ENCODE measurements around the gene MSTO1. TPM values are rescaled to one million over a fixed set of nuclear protein-coding genes. Genes with fewer than 3 reads are reported as not detected.
"Not testable (repeated sequence)": the region's sequence is repeated elsewhere in the genome, so short reads cannot be mapped to it uniquely, and the experiment has no call there.

Gene MSTO1
- total RNA-seq, 1 donor from 2014 or later, result 55.7 TPM

DNA sequence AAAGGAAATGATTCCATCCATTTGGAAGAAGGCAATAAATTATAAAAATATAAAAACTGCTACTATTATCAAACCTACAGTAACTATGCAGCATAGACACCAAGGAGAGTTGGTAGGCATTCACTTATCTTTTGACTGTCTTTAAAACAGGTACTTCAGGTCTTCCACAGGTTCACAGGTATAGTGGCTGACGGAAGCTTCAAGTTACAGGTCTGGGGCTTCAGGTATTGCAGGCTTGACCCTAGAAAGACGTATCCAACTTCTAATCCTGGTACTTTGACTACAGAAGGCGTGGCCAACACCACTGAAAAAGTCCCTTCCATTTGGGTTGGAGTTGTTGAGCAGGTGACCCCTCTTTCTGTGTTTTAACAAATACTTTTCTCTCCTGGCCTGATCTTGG lies 42.9 kb downstream of the MSTO1 start:
- Mint-ChIP-seq H3K36me3 (ENCODE audit: unreplicated experiment) (peaks cover 4% of the 10 kb centered on the region), H3K27ac (ENCODE audit: unreplicated experiment) (no peak overlapping the region), H3K4me3 (ENCODE audit: unreplicated experiment) (no peak overlapping the region), H3K27me3 (ENCODE audit: unreplicated experiment) (no peaks in the 10 kb centered on the region), H3K4me1 (ENCODE audit: low read depth, unreplicated experiment) (no peaks in the 10 kb centered on the region), H3K9me3 (ENCODE audit: unreplicated experiment) (no peaks in the 10 kb centered on the region)
- TF ChIP-seq, protein P1, sequence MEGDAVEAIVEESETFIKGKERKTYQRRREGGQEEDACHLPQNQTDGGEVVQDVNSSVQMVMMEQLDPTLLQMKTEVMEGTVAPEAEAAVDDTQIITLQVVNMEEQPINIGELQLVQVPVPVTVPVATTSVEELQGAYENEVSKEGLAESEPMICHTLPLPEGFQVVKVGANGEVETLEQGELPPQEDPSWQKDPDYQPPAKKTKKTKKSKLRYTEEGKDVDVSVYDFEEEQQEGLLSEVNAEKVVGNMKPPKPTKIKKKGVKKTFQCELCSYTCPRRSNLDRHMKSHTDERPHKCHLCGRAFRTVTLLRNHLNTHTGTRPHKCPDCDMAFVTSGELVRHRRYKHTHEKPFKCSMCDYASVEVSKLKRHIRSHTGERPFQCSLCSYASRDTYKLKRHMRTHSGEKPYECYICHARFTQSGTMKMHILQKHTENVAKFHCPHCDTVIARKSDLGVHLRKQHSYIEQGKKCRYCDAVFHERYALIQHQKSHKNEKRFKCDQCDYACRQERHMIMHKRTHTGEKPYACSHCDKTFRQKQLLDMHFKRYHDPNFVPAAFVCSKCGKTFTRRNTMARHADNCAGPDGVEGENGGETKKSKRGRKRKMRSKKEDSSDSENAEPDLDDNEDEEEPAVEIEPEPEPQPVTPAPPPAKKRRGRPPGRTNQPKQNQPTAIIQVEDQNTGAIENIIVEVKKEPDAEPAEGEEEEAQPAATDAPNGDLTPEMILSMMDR (IDR thresholded peaks at IDR 0.05; ENCODE audit: partially characterized antibody, unreplicated experiment), result no peak
- no peak for DNase-seq

DNA sequence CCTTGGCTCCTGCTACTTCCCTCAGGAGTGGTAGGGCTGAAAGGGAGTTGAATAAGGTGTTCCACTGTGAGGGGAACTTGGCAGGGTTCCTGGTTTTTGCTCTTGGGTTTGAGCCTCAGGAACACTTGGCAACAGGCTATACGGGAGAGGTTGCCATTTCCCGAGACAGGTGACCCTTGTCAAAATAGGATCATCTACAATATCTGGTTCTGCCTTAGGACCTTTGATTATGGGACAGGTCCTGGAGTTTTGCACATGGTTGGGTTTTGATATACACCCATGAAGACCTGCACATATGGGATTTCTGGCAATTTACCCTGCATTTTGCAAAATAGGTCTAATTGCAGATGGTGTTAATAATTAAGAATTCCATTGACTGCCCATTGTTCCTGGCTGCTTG lies 47.4 kb downstream of the MSTO1 start:
- H3K27ac Mint-ChIP-seq (ENCODE audit: unreplicated experiment), result no peak overlapping the region
- TF ChIP-seq, protein P1 (IDR thresholded peaks at IDR 0.05; ENCODE audit: partially characterized antibody, unreplicated experiment), result no peak
- no peaks in the 10 kb centered on the region for H3K4me1 Mint-ChIP-seq (ENCODE audit: low read depth, unreplicated experiment)
- H3K27me3 Mint-ChIP-seq (ENCODE audit: unreplicated experiment), result no peaks in the 10 kb centered on the region
- H3K36me3 Mint-ChIP-seq (ENCODE audit: unreplicated experiment), result peaks cover 12% of the 10 kb centered on the region
- H3K9me3 Mint-ChIP-seq (ENCODE audit: unreplicated experiment), result peaks cover 2% of the 10 kb centered on the region
- no peak overlapping the region for H3K4me3 Mint-ChIP-seq (ENCODE audit: unreplicated experiment)
- no peak for DNase-seq

DNA sequence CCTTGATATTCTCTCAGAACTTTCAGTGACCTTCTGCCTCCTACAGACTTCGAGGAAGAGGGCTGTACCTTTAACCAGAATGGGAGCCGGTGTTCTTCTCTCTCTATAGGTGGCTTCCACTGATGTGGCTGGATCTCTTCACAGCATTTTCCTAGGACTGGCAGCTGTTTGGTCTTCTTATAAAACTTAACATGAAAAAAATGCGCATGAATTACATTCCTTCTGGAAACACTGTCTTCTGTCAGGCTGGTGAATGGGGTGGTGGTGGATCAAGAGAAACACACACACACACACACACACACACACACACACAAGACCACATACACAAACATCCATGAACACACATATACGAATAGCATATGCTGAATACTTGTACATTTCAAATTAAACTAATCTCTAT lies 51.2 kb downstream of the MSTO1 start:
- not testable (repeated sequence) for H3K27me3 Mint-ChIP-seq (ENCODE audit: unreplicated experiment); H3K9me3 Mint-ChIP-seq (ENCODE audit: unreplicated experiment); H3K4me3 Mint-ChIP-seq (ENCODE audit: unreplicated experiment); DNase-seq; H3K4me1 Mint-ChIP-seq (ENCODE audit: low read depth, unreplicated experiment); H3K27ac Mint-ChIP-seq (ENCODE audit: unreplicated experiment)
- peaks cover 12% of the 10 kb centered on the region for H3K36me3 Mint-ChIP-seq (ENCODE audit: unreplicated experiment)

Other genes starting within 250 kb of the MSTO1 start
- gene ASH1L, start 47.4 kb upstream of the MSTO1 start, total RNA-seq (ENCODE audit: unreplicated experiment), result 43.0 TPM
- 61.1 TPM for gene YY1AP1, start 78.6 kb downstream of the MSTO1 start, total RNA-seq (ENCODE audit: unreplicated experiment)
- 88.3 TPM for gene DAP3, start 78.9 kb downstream of the MSTO1 start, total RNA-seq (ENCODE audit: unreplicated experiment)
- gene GON4L, start 247.0 kb downstream of the MSTO1 start, total RNA-seq (ENCODE audit: unreplicated experiment), result 82.8 TPM
- gene SYT11, start 249.3 kb downstream of the MSTO1 start, total RNA-seq (ENCODE audit: unreplicated experiment), result 419 TPM

All from glutamatergic neuron (in vitro differentiated cells).